GM12878 (cell line): Measurements from ENCODE around the gene LMCD1. TPM values are rescaled to one million over a fixed set of nuclear protein-coding genes. Genes with fewer than 3 reads are reported as not detected.

Source experiments
- ATAC-seq: fragments of 200-7000 bp; cut with Tn5 transposase; 3 replicates; pipeline ENCODE4 v1.9.1; 2020; ENCODE audit warnings: mild to moderate bottlenecking, moderate library complexity
- BruUV-seq: library from RNA; stranded (reverse); fragments of 400-500 nt; replicated peaks from 2 replicates; lab custom pipeline; 2021; lab: Mats Ljungman, UMichigan
- CTCF ChIA-PET: fragments of 300-600 bp; sonication (Branson Sonifier 250); formaldehyde crosslinking; extraction: SDS; loops from one replicate; lab custom pipeline; 2021; ENCODE audit warnings: inconsistent platforms; lab: Yijun Ruan, JAX
- POLR2A ChIA-PET: fragments of 350-600 bp; formaldehyde crosslinking; extraction: SDS; loops from one replicate; lab custom pipeline; 2021; ENCODE audit warnings: inconsistent platforms; lab: Charles Lee
- RAD21 ChIA-PET: fragments of 300-600 bp; sonication (Branson Sonifier 250); formaldehyde crosslinking; loops from one replicate; lab custom pipeline; 2023; ENCODE audit warnings: antibody characterized with exemption; ENCODE audit not compliant: unreplicated experiment; lab: Charles Lee
- SMC1A ChIA-PET: fragments of 300-600 bp; sonication (Branson Sonifier 250); formaldehyde crosslinking; loops from one replicate; lab custom pipeline; 2023; ENCODE audit not compliant: unreplicated experiment, uncharacterized antibody; lab: Charles Lee
- DNase-seq: peaks from one replicate; pipeline ENCODE4 v3.0.0-alpha.2; 2011; ENCODE audit warnings: low read depth, low spot score
- FAIRE-seq: peaks from 3 replicates; lab custom pipeline; 2011; peaks lifted over from hg19 to GRCh38; lab: Jason Lieb, UNC
- H2AFZ ChIP-seq: 2 replicates; pipeline ENCODE4 v1.6.0; 2011; ENCODE audit warnings: low read depth, low read length, control low read depth; ENCODE audit not compliant: control insufficient read depth
- H3K27ac ChIP-seq: 2 replicates; pipeline ENCODE4 v1.5.1; 2011; ENCODE audit warnings: control low read depth; ENCODE audit not compliant: control insufficient read depth, insufficient read depth
- H3K27me3 ChIP-seq, 2 experiments: replicated peaks in 1 of 2; 2 replicates each; pipeline versions ENCODE4 v1.6.0 to v1.6.1; 2011; ENCODE audit warnings: low read length in 1 of 2; ENCODE audit not compliant: control insufficient read depth in 2 of 2, insufficient read depth in 2 of 2
- H3K36me3 ChIP-seq, 2 experiments: 2 replicates each; pipeline ENCODE4 v1.5.1; 2011; ENCODE audit warnings: low read length in 1 of 2; ENCODE audit not compliant: control insufficient read depth in 2 of 2, insufficient read depth in 2 of 2
- H3K4me1 ChIP-seq: 2 replicates; pipeline ENCODE4 v1.6.1; 2011; ENCODE audit warnings: mild to moderate bottlenecking, low read length, moderate library complexity, mixed read lengths; ENCODE audit not compliant: control insufficient read depth, insufficient read depth
- H3K4me2 ChIP-seq: 2 replicates; pipeline ENCODE4 v1.6.0; 2011; ENCODE audit warnings: control low read depth; ENCODE audit not compliant: control insufficient read depth, insufficient read depth
- H3K4me3 ChIP-seq: fragments of 200-600 bp; sonication (generic); 2 replicates; pipeline ENCODE4 v1.5.1; 2016
- H3K79me2 ChIP-seq: 2 replicates; pipeline ENCODE4 v1.6.0; 2011; ENCODE audit warnings: low read length; ENCODE audit not compliant: control insufficient read depth, insufficient read depth
- H3K9ac ChIP-seq: 2 replicates; pipeline ENCODE4 v1.8.0; 2011; ENCODE audit warnings: low read length, control low read depth, mixed read lengths; ENCODE audit not compliant: control insufficient read depth, insufficient read depth
- H3K9me3 ChIP-seq: replicated peaks from 3 replicates; pipeline ENCODE4 v1.5.1; 2011; ENCODE audit warnings: mild to moderate bottlenecking, low read length; ENCODE audit not compliant: control insufficient read depth, insufficient read depth
- H4K20me1 ChIP-seq: 2 replicates; pipeline ENCODE4 v1.6.0; 2011; ENCODE audit not compliant: control insufficient read depth, insufficient read depth
- CBX5 ChIP-seq: sonication (generic); IDR thresholded peaks from 2 replicates; pipeline ENCODE4 v1.6.1; 2016; ENCODE audit warnings: low read depth, moderate library complexity, mild to moderate bottlenecking, inconsistent platforms
- CHD1 ChIP-seq: IDR thresholded peaks from 2 replicates; pipeline ENCODE4 v1.6.1; 2012; ENCODE audit warnings: low read depth, low read length, improper control_type of control experiment
- EZH2 ChIP-seq: IDR thresholded peaks from 2 replicates; pipeline ENCODE4 v1.6.1; 2012; ENCODE audit warnings: low read depth, mild to moderate bottlenecking, control low read depth, inconsistent platforms, low read length, borderline replicate concordance; ENCODE audit not compliant: control insufficient read depth
- JUND ChIP-seq: IDR thresholded peaks from 2 replicates; pipeline ENCODE4 v1.6.1; 2012; ENCODE audit warnings: low read depth, mild to moderate bottlenecking, low read length, improper control_type of control experiment, moderate library complexity
- KAT2A ChIP-seq: conservative IDR thresholded peaks from 2 replicates; pipeline ENCODE4 v1.6.1; 2011; ENCODE audit warnings: low read depth, low read length; ENCODE audit not compliant: control insufficient read depth
- RAD51 ChIP-seq: fragments of 450-650 bp; IDR thresholded peaks from 2 replicates; pipeline ENCODE4 v1.6.1; 2016; ENCODE audit warnings: moderate library complexity, mild to moderate bottlenecking, inconsistent platforms
- RCOR1 ChIP-seq: conservative IDR thresholded peaks from 2 replicates; pipeline ENCODE4 v1.6.1; 2012; ENCODE audit warnings: low read depth, low read length, improper control_type of control experiment
- SIN3A ChIP-seq: IDR thresholded peaks from 2 replicates; pipeline ENCODE4 v1.6.1; 2012; ENCODE audit warnings: low read depth, low read length, improper control_type of control experiment
- SMC3 ChIP-seq: IDR thresholded peaks from 2 replicates; pipeline ENCODE4 v1.6.1; 2011; ENCODE audit warnings: low read length, improper control_type of control experiment, borderline replicate concordance
- WGBS: methylation state at CpG from one replicate; pipeline ENCODE4 v1.1.6; 2016; ENCODE audit warnings: low lambda C conversion rate; ENCODE audit not compliant: insufficient replicate concordance, insufficient coverage; ENCODE audit errors: missing lambda C conversion rate; 5-methylcytosine and 5-hydroxymethylcytosine counted together
- in situ Hi-C: fragments of 300-500 bp; cut with MboI; formaldehyde crosslinking; loops from 9 replicates; pipeline ENCODE4 v1.14.3; 2018; ENCODE audit warnings: mixed read lengths
- intact Hi-C: fragments of 100-400 bp; cut with micrococcal nuclease; formaldehyde crosslinking; loops from one replicate; pipeline ENCODE4 v1.14.2; 2022; ENCODE audit not compliant: unreplicated experiment
- polyA plus RNA-seq, 11 experiments: library from polyadenylated mRNA; depleted of rRNA in 4 of 11; unstranded in 6 of 11; stranded (reverse) in 5 of 11; fragments of >200 nt; fragmentation: Nextera tagmentation in 4 of 11; fragmentation: Illumina TruSeq in 1 of 11; extraction: Ambion mirVana in 4 of 11; extraction: Trizol in 1 of 11; gene quantifications; 1 replicate in 1 of 11; 2 replicates in 10 of 11; pipeline versions ENCODE4 v1.2.1 to v1.2.3, GENCODE V29; 2011 to 2016; ENCODE audit warnings: inconsistent platforms in 2 of 11, missing spikeins in 2 of 11, low read depth in 1 of 11
- total RNA-seq, 4 experiments: library from RNA; depleted of rRNA in 3 of 4; stranded (reverse); fragments of >200 nt in 3 of 4; fragmentation: Illumina TruSeq in 1 of 4; extraction: Trizol in 1 of 4; gene quantifications; 2 replicates each; pipeline versions ENCODE4 v1.2.1 to v1.2.3, GENCODE V29; 2013 to 2021
- TF ChIP-seq, protein P1 (sequence below): IDR thresholded peaks from 2 replicates; pipeline ENCODE4 v1.6.1; 2012; ENCODE audit warnings: mild to moderate bottlenecking, low read depth, low read length

Gene LMCD1
- total and polyA plus RNA-seq, 10 of the 15 experiments (the other 5 are each of a cell fraction or from before 2014, with no cell fraction given) = 0.27 to 6.4 (median 1.7) TPM

DNA sequence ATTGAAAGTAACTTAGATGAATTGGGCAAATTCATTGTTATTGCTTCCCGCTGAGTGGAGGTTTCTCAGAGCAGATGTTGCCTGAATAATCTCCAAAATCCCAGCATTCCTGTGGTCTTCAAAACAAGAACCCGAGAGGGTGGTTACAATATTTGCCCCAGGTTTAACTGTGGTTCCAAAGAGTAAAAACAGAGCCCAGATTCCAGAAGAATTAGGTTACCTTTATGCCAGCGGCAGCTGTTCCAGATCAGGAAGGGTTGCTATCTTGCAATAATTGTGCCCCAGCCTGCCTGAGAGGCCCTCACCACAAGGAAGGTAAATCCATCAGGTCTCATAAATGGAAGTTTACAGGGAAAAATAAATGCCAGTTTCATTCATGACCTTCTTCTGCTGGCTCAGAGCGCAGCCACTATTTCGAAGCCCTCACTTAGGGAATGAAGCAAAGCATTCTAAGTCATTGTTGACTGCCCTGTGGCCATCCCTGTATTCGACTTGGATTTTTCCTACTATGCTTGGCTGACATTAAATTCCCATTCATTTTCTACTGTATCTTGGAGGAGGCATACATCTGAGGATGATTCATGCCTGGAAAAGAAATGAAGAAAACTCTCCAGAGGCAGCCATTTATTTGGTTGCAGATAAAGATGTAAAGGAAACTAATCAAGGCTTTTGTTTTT, 88.4 kb downstream of the LMCD1 start (continued):
- TF ChIP-seq EZH2 (no peak), CBX5 (no peak)

- Histone ChIP-seq H2AFZ (no peak overlapping the region), H3K4me3 (no peak overlapping the region), H3K9me3 (no peaks in the 10 kb centered on the region), H3K4me1 (no peaks in the 10 kb centered on the region), H3K27ac (no peak overlapping the region), H3K27me3 (no peaks in the 10 kb centered on the region), H3K4me2 (no peak overlapping the region), H3K79me2 (no peaks in the 10 kb centered on the region), H3K36me3 (no peaks in the 10 kb centered on the region), H4K20me1 (no peaks in the 10 kb centered on the region), H3K9ac (no peak overlapping the region)
- CTCF ChIA-PET = interaction anchor here (1.4 to 1.5 kb wide), 2 partner anchors 9 to 15 kb away, joined by 4 read pairs; no protein-coding TSS in a partner anchor
- POLR2A ChIA-PET = no interaction called here
- RAD21 ChIA-PET = no interaction called here
- intact Hi-C loops = no loop called here
- in situ Hi-C loops = no loop called here
- WGBS = 37% methylated on average over 8 of the region's 9 CpGs
- DNase-seq = no peak
- no peak for ATAC-seq
- no TSS peak for BruUV-seq
- SMC1A ChIA-PET = interaction anchor here (0.7 to 1.8 kb wide), 4 partner anchors 13 to 151 kb away, joined by 3 to 6 read pairs (median 4); no protein-coding TSS in a partner anchor
- no peak for FAIRE-seq
- TF ChIP-seq KAT2A (no peak), RCOR1 (no peak), SMC3 (no peak), JUND (no peak), RAD51 (no peak), CHD1 (no peak), SIN3A (no peak)
- TF ChIP-seq, protein P1, sequence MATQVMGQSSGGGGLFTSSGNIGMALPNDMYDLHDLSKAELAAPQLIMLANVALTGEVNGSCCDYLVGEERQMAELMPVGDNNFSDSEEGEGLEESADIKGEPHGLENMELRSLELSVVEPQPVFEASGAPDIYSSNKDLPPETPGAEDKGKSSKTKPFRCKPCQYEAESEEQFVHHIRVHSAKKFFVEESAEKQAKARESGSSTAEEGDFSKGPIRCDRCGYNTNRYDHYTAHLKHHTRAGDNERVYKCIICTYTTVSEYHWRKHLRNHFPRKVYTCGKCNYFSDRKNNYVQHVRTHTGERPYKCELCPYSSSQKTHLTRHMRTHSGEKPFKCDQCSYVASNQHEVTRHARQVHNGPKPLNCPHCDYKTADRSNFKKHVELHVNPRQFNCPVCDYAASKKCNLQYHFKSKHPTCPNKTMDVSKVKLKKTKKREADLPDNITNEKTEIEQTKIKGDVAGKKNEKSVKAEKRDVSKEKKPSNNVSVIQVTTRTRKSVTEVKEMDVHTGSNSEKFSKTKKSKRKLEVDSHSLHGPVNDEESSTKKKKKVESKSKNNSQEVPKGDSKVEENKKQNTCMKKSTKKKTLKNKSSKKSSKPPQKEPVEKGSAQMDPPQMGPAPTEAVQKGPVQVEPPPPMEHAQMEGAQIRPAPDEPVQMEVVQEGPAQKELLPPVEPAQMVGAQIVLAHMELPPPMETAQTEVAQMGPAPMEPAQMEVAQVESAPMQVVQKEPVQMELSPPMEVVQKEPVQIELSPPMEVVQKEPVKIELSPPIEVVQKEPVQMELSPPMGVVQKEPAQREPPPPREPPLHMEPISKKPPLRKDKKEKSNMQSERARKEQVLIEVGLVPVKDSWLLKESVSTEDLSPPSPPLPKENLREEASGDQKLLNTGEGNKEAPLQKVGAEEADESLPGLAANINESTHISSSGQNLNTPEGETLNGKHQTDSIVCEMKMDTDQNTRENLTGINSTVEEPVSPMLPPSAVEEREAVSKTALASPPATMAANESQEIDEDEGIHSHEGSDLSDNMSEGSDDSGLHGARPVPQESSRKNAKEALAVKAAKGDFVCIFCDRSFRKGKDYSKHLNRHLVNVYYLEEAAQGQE = no peak
Measured at GRCh38 chr3:8593021-8593827, 91.6 kb downstream of the LMCD1 start.
